Loucy (cell line): Measurements from ENCODE around the gene ABCC11.
"Not testable (repeated sequence)": the region's sequence is repeated elsewhere in the genome, so short reads cannot be mapped to it uniquely, and the experiment has no call there.

ENCODE experiments used
- H2AFZ ChIP-seq: fragments of 200-600 bp; sonication (generic); 2 replicates; pipeline ENCODE4 v1.6.0; 2016; ENCODE audit warnings: antibody characterized with exemption, mild to moderate bottlenecking, low read length, moderate library complexity
- H3F3A ChIP-seq: fragments of 200-600 bp; 2 replicates; pipeline ENCODE4 v1.6.0; 2016; ENCODE audit warnings: antibody characterized with exemption, low read depth, mild to moderate bottlenecking
- H3K27me3 ChIP-seq: fragments of 200-600 bp; sonication (generic); 2 replicates; pipeline ENCODE4 v1.6.1; 2014; ENCODE audit warnings: low read length, mild to moderate bottlenecking; ENCODE audit not compliant: insufficient read depth, poor library complexity, severe bottlenecking
- H3K36me3 ChIP-seq: fragments of 200-600 bp; sonication (generic); 2 replicates; pipeline ENCODE4 v1.6.1; 2016; ENCODE audit warnings: low read length; ENCODE audit not compliant: insufficient read depth
- H3K4me1 ChIP-seq: fragments of 200-600 bp; sonication (generic); 2 replicates; pipeline ENCODE4 v1.5.1; 2014; ENCODE audit warnings: low read length, mild to moderate bottlenecking; ENCODE audit not compliant: insufficient read depth, poor library complexity, severe bottlenecking
- H3K4me2 ChIP-seq: fragments of 200-600 bp; sonication (generic); 2 replicates; pipeline ENCODE4 v1.6.0; 2014; ENCODE audit warnings: antibody characterized with exemption, low read length, low read depth, mild to moderate bottlenecking; ENCODE audit not compliant: poor library complexity, severe bottlenecking
- H3K4me3 ChIP-seq: fragments of 200-600 bp; sonication (generic); 2 replicates; pipeline ENCODE4 v1.5.1; 2014; ENCODE audit warnings: low read length, mild to moderate bottlenecking, mixed read lengths; ENCODE audit not compliant: poor library complexity, severe bottlenecking
- H3K79me2 ChIP-seq: fragments of 200-600 bp; sonication (generic); 2 replicates; pipeline ENCODE4 v1.6.1; 2014; ENCODE audit warnings: low read length; ENCODE audit not compliant: insufficient read depth
- H3K9ac ChIP-seq: fragments of 200-600 bp; sonication (generic); 2 replicates; pipeline ENCODE4 v1.6.0; 2014; ENCODE audit warnings: mild to moderate bottlenecking, low read depth, low read length, moderate library complexity; ENCODE audit not compliant: poor library complexity, severe bottlenecking
- H3K9me2 ChIP-seq: fragments of 200-600 bp; sonication (generic); replicated peaks from 2 replicates; pipeline ENCODE4 v1.6.1; 2016; ENCODE audit warnings: low read depth, low read length, mixed read lengths
- H3K9me3 ChIP-seq: fragments of 200-600 bp; sonication (generic); 2 replicates; pipeline ENCODE4 v1.6.1; 2014; ENCODE audit warnings: mild to moderate bottlenecking, antibody characterized with exemption, low read length, low read depth; ENCODE audit not compliant: insufficient read depth
- H4K20me1 ChIP-seq: fragments of 200-600 bp; sonication (generic); 2 replicates; pipeline ENCODE4 v1.6.0; 2014; ENCODE audit warnings: antibody characterized with exemption, low read length, mild to moderate bottlenecking; ENCODE audit not compliant: insufficient read depth, poor library complexity, severe bottlenecking
- CTCF ChIP-seq: fragments of 200-600 bp; sonication (generic); conservative IDR thresholded peaks from 2 replicates; pipeline ENCODE4 v1.5.1; 2014; ENCODE audit warnings: mild to moderate bottlenecking, antibody characterized with exemption, low read length
- EZH2phosphoT487 ChIP-seq: fragments of 200-600 bp; IDR thresholded peaks from 2 replicates; pipeline ENCODE4 v1.6.1; 2018; ENCODE audit warnings: antibody characterized with exemption, mild to moderate bottlenecking, moderate library complexity, borderline replicate concordance

The ABCC11 gene

GRCh38 chr16:48184681-48185080, 62.7 kb downstream of the ABCC11 start:
- TF ChIP-seq CTCF: no peak
- no peak for TF ChIP-seq EZH2phosphoT487
- H2AFZ ChIP-seq: no peak overlapping the region
- H3K9me3 ChIP-seq: no peaks in the 10 kb centered on the region
- no peaks in the 10 kb centered on the region for H3K36me3 ChIP-seq
- H3K27me3 ChIP-seq: no peaks in the 10 kb centered on the region
- H3K9ac ChIP-seq: no peak overlapping the region
- no peaks in the 10 kb centered on the region for H3K79me2 ChIP-seq
- no peak overlapping the region for H3K4me2 ChIP-seq
- H3K9me2 ChIP-seq: no peaks in the 10 kb centered on the region
- no peaks in the 10 kb centered on the region for H3K4me1 ChIP-seq
- no peaks in the 10 kb centered on the region for H3F3A ChIP-seq
- H4K20me1 ChIP-seq: no peaks in the 10 kb centered on the region
- no peak overlapping the region for H3K4me3 ChIP-seq

- no peak for TF ChIP-seq CTCF
- no peak for TF ChIP-seq EZH2phosphoT487
- Histone ChIP-seq H3K9me2 (no peaks in the 10 kb centered on the region), H3K4me1 (no peaks in the 10 kb centered on the region), H2AFZ (no peak overlapping the region), H3F3A (no peaks in the 10 kb centered on the region), H3K79me2 (no peaks in the 10 kb centered on the region), H3K9me3 (no peaks in the 10 kb centered on the region), H3K4me2 (no peak overlapping the region), H3K9ac (no peak overlapping the region), H3K36me3 (no peaks in the 10 kb centered on the region), H3K4me3 (no peak overlapping the region), H4K20me1 (no peaks in the 10 kb centered on the region), H3K27me3 (no peaks in the 10 kb centered on the region)
Observed at GRCh38 chr16:48182979-48183537, 64.3 kb downstream of the ABCC11 start.

GRCh38 chr16:48181746-48182520, 65.4 kb downstream of the ABCC11 start:
- H3K4me3 ChIP-seq, H3K9ac ChIP-seq: not testable (repeated sequence)

More at GRCh38 chr16:48181746-48182520, 65.4 kb downstream of the ABCC11 start:
- not testable (repeated sequence) for H3K9me3 ChIP-seq, H3K79me2 ChIP-seq, H3K9me2 ChIP-seq, H3F3A ChIP-seq, H4K20me1 ChIP-seq, H3K4me2 ChIP-seq, H3K4me1 ChIP-seq, H3K36me3 ChIP-seq, H3K27me3 ChIP-seq, H2AFZ ChIP-seq
